GM12892 (cell line): ENCODE measurements around the gene HYPK.
A peak's percentile ranks its signal among the peaks of the same experiment; 100 is the strongest.

ENCODE experiments used
- POLR2A ChIP-seq: IDR thresholded peaks from 2 replicates; pipeline ENCODE4 v1.6.1; 2011; ENCODE audit warnings: low read depth, low read length, control low read depth
- TAF1 ChIP-seq: IDR thresholded peaks from 2 replicates; pipeline ENCODE4 v1.6.1; 2011; ENCODE audit warnings: low read depth, mild to moderate bottlenecking, control low read depth, low read length, borderline replicate concordance

DNA sequence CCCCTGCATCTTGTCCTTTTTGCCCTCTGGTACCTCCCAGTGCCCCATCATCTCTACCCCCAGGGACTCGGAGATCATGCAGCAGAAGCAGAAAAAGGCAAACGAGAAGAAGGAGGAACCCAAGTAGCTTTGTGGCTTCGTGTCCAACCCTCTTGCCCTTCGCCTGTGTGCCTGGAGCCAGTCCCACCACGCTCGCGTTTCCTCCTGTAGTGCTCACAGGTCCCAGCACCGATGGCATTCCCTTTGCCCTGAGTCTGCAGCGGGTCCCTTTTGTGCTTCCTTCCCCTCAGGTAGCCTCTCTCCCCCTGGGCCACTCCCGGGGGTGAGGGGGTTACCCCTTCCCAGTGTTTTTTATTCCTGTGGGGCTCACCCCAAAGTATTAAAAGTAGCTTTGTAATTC lies 6.8 kb upstream of the HYPK start:
- no peak for TF ChIP-seq TAF1
- peak; percentile 14; the same call in 1 of the 2 replicates for TF ChIP-seq POLR2A
